Lower leg skin (tissue), 3 donors: ENCODE results near the gene AFF2.

Experiments
- CTCF ChIP-seq, 3 donors: fragments of 450-650 bp; IDR thresholded peaks; one replicate each; pipeline ENCODE4 v1.5.1; 2016; ENCODE audit warnings: antibody characterized with exemption in 3 of 3, mild to moderate bottlenecking in 3 of 3, moderate library complexity in 2 of 3
- POLR2A ChIP-seq, 2 donors: fragments of 450-650 bp; IDR thresholded peaks; one replicate each; pipeline ENCODE4 v1.6.1; 2016 to 2017; ENCODE audit warnings: antibody characterized with exemption in 2 of 2, mild to moderate bottlenecking in 1 of 2, moderate library complexity in 1 of 2

- no peak for TF ChIP-seq CTCF (IDR thresholded peaks at IDR 0.05)
- no peak for TF ChIP-seq POLR2A (IDR thresholded peaks at IDR 0.05)
Measured at GRCh38 chrX:148498067-148498466, 2.4 kb upstream of the AFF2 start.
